Measurements from ENCODE around the gene KCNG4. TPM values are rescaled to one million over a fixed set of nuclear protein-coding genes. Genes with fewer than 3 reads are reported as not detected.

KCNG4 gene
- total RNA-seq, 2 donors from 2014 or later, result not detected

DNA sequence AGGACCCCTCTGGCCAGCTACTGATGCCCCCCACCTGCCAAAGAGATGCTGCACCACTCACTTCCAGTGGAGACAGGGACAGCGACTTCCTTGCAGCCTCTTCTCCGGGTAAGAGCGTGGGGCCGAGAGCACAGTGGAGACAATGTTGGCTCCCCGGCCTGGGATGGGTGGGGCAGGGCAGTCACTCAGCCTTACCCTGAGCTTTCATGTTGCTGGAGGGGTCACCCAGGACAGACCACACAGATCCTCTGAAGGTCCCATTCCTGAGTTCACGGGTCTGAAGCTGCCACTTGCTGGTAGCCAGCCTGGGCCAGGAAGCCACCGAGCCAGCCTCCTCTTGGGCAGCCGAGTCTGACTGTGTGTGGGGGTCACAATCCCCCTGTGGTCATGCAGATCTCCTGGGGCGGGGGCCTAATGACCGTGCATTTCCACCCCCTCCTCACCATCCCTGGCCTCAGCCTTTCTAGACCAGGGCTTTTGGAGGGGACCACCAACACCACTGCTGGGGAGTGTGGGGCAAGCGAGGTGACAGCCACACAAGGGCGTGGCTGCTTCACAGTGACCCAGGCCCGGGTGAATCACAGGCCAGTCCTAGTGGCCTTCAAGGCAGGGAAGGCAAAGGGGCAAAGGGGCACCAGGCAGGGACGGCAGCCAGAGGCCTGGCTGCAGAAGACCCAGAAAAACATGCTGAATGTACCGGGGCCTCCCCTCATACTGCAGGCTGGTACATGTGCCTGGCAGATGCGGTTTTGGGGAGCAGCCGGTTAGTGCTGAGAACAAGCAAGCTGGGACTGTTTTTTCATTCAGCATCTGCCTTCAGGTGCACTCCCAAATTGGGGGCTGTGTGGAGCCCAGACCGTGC is 63.4 kb downstream of the KCNG4 start:
- DNase-seq (ENCODE audit: low spot score), result no peak
- TF ChIP-seq, protein P1, sequence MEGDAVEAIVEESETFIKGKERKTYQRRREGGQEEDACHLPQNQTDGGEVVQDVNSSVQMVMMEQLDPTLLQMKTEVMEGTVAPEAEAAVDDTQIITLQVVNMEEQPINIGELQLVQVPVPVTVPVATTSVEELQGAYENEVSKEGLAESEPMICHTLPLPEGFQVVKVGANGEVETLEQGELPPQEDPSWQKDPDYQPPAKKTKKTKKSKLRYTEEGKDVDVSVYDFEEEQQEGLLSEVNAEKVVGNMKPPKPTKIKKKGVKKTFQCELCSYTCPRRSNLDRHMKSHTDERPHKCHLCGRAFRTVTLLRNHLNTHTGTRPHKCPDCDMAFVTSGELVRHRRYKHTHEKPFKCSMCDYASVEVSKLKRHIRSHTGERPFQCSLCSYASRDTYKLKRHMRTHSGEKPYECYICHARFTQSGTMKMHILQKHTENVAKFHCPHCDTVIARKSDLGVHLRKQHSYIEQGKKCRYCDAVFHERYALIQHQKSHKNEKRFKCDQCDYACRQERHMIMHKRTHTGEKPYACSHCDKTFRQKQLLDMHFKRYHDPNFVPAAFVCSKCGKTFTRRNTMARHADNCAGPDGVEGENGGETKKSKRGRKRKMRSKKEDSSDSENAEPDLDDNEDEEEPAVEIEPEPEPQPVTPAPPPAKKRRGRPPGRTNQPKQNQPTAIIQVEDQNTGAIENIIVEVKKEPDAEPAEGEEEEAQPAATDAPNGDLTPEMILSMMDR (IDR thresholded peaks at IDR 0.05), result no peak
- ATAC-seq (ENCODE audit: insufficient number of reproducible peaks, low FRiP score, low read depth), result no peak
- H3K4me3 ChIP-seq, result no peak overlapping the region
- peak overlapping the region; percentile 80 to 91 for H3K27ac ChIP-seq
- H3K9me3 ChIP-seq, result no peaks in the 10 kb centered on the region
- H3K36me3 ChIP-seq, result peaks cover 22% of the 10 kb centered on the region
- H3K27me3 ChIP-seq (replicated peaks; ENCODE audit: insufficient read depth), result no peaks in the 10 kb centered on the region
- H3K4me1 ChIP-seq (ENCODE audit: control insufficient read depth in 1 of 2, low read depth in 2 of 2), result peaks cover 20 to 34% of the 10 kb centered on the region in 2 donors

DNA sequence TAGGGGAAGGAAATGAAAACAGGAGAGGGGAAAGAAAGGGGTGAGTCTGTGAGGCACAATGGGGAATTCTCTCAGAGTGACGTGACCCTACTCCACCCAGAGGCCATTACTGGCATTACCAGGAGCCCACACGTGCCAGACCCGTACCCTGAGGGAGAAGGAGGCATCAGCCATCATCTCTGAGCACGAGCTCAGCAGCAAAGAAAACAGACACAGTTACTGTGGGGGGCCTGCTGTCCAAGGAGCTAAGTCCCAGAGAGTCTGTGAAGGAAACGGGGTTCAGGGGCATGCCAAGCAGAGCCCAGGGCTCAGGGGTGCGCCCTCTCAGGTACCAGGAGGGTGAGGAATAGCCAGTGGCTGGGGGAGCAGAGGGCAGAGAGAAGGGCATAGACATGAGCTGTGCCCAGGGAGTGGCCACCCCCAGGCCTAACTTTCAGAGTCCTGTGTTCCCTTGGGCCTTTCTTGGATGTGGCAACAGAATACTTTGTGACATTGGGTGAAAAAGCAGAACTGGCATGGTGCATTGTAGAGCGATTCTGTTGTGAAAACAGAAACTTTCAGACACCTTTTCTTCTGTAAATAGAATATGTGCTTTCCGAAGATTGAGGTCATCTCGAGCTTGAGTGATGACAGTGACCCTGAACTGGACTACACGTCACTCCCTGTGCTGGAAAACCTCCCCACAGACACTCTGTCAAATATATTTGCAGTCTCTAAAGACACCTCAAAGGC is 64.3 kb downstream of the KCNG4 start:
- H3K27me3 ChIP-seq (replicated peaks; ENCODE audit: insufficient read depth), result no peaks in the 10 kb centered on the region
- H3K9me3 ChIP-seq, result no peaks in the 10 kb centered on the region
- peaks cover 20 to 34% of the 10 kb centered on the region in 2 donors for H3K4me1 ChIP-seq (ENCODE audit: control insufficient read depth in 1 of 2, low read depth in 2 of 2)
- DNase-seq (ENCODE audit: low spot score), result no peak
- TF ChIP-seq, protein P1 (IDR thresholded peaks at IDR 0.05), result peak; percentile 80
- peaks cover 15% of the 10 kb centered on the region for H3K36me3 ChIP-seq
- ATAC-seq (ENCODE audit: insufficient number of reproducible peaks, low FRiP score, low read depth), result no peak
- peak overlapping the region; percentile 80 to 91 for H3K27ac ChIP-seq
- H3K4me3 ChIP-seq, result no peak overlapping the region

DNA sequence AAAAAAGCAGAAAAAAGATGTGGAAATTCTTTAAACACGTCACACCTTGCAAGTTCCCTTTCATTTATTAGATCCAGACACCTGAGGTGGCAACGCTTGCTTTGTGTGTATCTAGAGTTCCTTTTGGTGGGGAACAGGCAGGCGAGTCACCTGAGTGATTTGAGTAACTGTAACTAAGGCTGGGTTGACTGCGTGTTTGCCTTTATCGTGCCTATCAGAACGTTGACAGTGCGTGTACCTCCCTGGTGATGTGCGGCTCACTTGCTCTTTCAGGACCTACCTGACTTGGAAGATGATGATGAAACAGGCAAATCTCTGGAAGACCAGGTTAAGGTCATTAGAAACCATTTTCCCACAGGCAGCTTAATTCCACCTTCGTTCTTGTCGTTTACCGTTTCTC is 65.4 kb downstream of the KCNG4 start:
- Histone ChIP-seq H3K9me3 (no peaks in the 10 kb centered on the region), H3K27me3 (replicated peaks; ENCODE audit: insufficient read depth) (no peaks in the 10 kb centered on the region), H3K4me3 (no peak overlapping the region), H3K27ac (no peak overlapping the region), H3K36me3 (peaks cover 8% of the 10 kb centered on the region), H3K4me1 (ENCODE audit: control insufficient read depth in 1 of 2, low read depth in 2 of 2) (peaks cover 20 to 34% of the 10 kb centered on the region in 2 donors)
- TF ChIP-seq, protein P1 (IDR thresholded peaks at IDR 0.05), result no peak
- DNase-seq (ENCODE audit: low spot score), result no peak
- no peak for ATAC-seq (ENCODE audit: insufficient number of reproducible peaks, low FRiP score, low read depth)

DNA sequence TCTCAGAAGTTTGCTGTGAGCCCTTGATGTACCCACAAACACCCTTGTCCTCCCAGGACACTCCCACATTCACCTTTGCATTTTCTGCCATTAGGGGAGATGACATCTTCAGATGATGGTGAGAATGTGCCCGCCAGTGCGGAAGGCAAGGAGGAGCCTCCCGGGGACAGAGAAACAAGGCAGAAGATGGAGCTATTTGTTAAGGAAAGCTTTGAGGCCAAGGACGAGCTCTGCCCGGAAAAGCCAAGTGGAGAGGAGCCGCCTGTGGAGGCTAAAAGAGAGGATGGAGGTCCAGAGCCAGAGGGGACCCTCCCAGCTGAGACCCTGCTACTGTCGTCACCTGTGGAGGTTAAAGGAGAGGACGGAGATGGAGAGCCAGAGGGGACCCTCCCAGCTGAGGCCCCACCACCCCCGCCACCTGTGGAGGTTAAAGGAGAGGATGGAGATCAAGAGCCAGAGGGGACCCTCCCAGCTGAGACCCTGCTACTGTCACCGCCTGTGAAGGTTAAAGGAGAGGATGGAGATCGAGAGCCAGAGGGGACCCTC is 70.0 kb downstream of the KCNG4 start:
- DNase-seq (ENCODE audit: low spot score) (no peak), ATAC-seq (ENCODE audit: insufficient number of reproducible peaks, low FRiP score, low read depth) (no peak)
- Histone ChIP-seq H3K36me3 (no peaks in the 10 kb centered on the region), H3K9me3 (no peaks in the 10 kb centered on the region), H3K27ac (no peak overlapping the region), H3K4me1 (ENCODE audit: control insufficient read depth in 1 of 2, low read depth in 2 of 2) (no peaks in the 10 kb centered on the region), H3K4me3 (no peak overlapping the region), H3K27me3 (replicated peaks; ENCODE audit: insufficient read depth) (no peaks in the 10 kb centered on the region)
- TF ChIP-seq, protein P1 (IDR thresholded peaks at IDR 0.05), result no peak

Other genes starting within 250 kb of the KCNG4 start
- gene SLC38A8, start 197.2 kb downstream of the KCNG4 start, total RNA-seq, result not detected
- 10 to 100 TPM; 91.9 to 98.2 TPM for gene MBTPS1, start 123.1 kb downstream of the KCNG4 start, total RNA-seq
- gene HSDL1, start 94.8 kb downstream of the KCNG4 start, total RNA-seq, result 10 to 100 TPM in 1 of 2 donors, 1 to 10 TPM in 1; 7.2 to 14.4 TPM
- not detected for gene DNAAF1, start 94.7 kb downstream of the KCNG4 start, total RNA-seq
- gene TAF1C, start 53.0 kb downstream of the KCNG4 start, total RNA-seq, result 10 to 100 TPM; 43.7 to 75.9 TPM
- gene ADAD2, start 48.9 kb downstream of the KCNG4 start, total RNA-seq, result not detected
- 100 to 1,000 TPM in 1 of 2 donors, 1 to 10 TPM in 1; 4.6 to 203 TPM for gene WFDC1, start 54.9 kb upstream of the KCNG4 start, total RNA-seq
- gene ATP2C2, start 128.5 kb upstream of the KCNG4 start, total RNA-seq, result under 1 TPM; 0.28 to 0.54 TPM